Measurements from ENCODE around the gene NFAM1. TPM values are rescaled to one million over a fixed set of nuclear protein-coding genes. Genes with fewer than 3 reads are reported as not detected.

Gene NFAM1
- total and polyA plus RNA-seq, 4 donors: 0.36 to 3.8 (median 2.6) TPM

- TF ChIP-seq REST (IDR thresholded peaks at IDR 0.05): no peak
- no peak for TF ChIP-seq TAF1 (conservative IDR thresholded peaks at IDR 0.05)
- TF ChIP-seq HNF4G (IDR thresholded peaks at IDR 0.05): no peak
These were observed 32.6 kb downstream of the NFAM1 start (continued) for GRCh38 chr22:42399315-42400271.

- Histone ChIP-seq H3K9ac (ENCODE audit: low read depth in 1 of 2, low read length in 2 of 2) (no peak overlapping the region), H3K27me3 (ENCODE audit: control insufficient read depth in 4 of 4, insufficient read depth in 4 of 4, low read length in 3 of 4) (no peaks in the 10 kb centered on the region), H3K4me3 (ENCODE audit: low read depth in 1 of 3, low read length in 3 of 3) (no peak overlapping the region), H3K9me3 (ENCODE audit: control insufficient read depth in 4 of 4, low read length in 3 of 4) (no peaks in the 10 kb centered on the region), H3K36me3 (ENCODE audit: control insufficient read depth in 4 of 4, insufficient read depth in 3 of 4, low read depth in 1 of 4, low read length in 3 of 4) (no peaks in the 10 kb centered on the region), H3K27ac (ENCODE audit: low read depth in 1 of 2, low read length in 2 of 2) (peak overlapping the region; percentile 41 to 61), H3K4me1 (ENCODE audit: control insufficient read depth in 4 of 4, insufficient read depth in 4 of 4, low read length in 3 of 4) (peaks cover 0 to 2% (median 0%) of the 10 kb centered on the region in 4 donors)
- no peak for DNase-seq (ENCODE audit: low spot score)
- WGBS: 75% methylated on average over 15 of the region's 15 CpGs
- TF ChIP-seq REST (IDR thresholded peaks at IDR 0.05): no peak
- no peak for TF ChIP-seq CTCF (IDR thresholded peaks at IDR 0.05; ENCODE audit: low read depth, low read length, missing input control)
- TF ChIP-seq EGR1 (IDR thresholded peaks at IDR 0.05; ENCODE audit: low read depth in 2 of 2): no peak
- no peak for TF ChIP-seq RAD21 (IDR thresholded peaks at IDR 0.05)
- TF ChIP-seq FOXA2 (IDR thresholded peaks at IDR 0.05): no peak
- no peak for TF ChIP-seq YY1 (IDR thresholded peaks at IDR 0.05)
- TF ChIP-seq GABPA (IDR thresholded peaks at IDR 0.05 in 1 of 2, conservative IDR thresholded peaks at IDR 0.05 in 1 of 2): no peak
- no peak for TF ChIP-seq ATF3 (IDR thresholded peaks at IDR 0.05)
- no peak for TF ChIP-seq NR2F2 (IDR thresholded peaks at IDR 0.05)
- TF ChIP-seq HNF4G (IDR thresholded peaks at IDR 0.05): no peak
- TF ChIP-seq ZBTB33 (IDR thresholded peaks at IDR 0.05): no peak
- TF ChIP-seq HNF4A (conservative IDR thresholded peaks at IDR 0.05): no peak
- TF ChIP-seq SP1 (IDR thresholded peaks at IDR 0.05): no peak
- TF ChIP-seq MAX (IDR thresholded peaks at IDR 0.05): no peak
- no peak for TF ChIP-seq TAF1 (conservative IDR thresholded peaks at IDR 0.05)
- TF ChIP-seq RXRA (IDR thresholded peaks at IDR 0.05): no peak
- TF ChIP-seq FOXA1 (IDR thresholded peaks at IDR 0.05): no peak
- TF ChIP-seq JUND (IDR thresholded peaks at IDR 0.05): no peak
These were observed 34.6 kb downstream of the NFAM1 start for GRCh38 chr22:42397332-42398249.

All from liver (tissue), 9 donors.